Mesothelial cell of epicardium (in vitro differentiated cells): Measurements from ENCODE around the gene ASPN. TPM values are rescaled to one million over a fixed set of nuclear protein-coding genes. Genes with fewer than 3 reads are reported as not detected.

ENCODE experiments used
- DNase-seq, 2 experiments: peaks; one replicate each; pipeline ENCODE4 v3.0.0; 2021; ENCODE audit warnings: low spot score in 2 of 2; ENCODE audit not compliant: unreplicated experiment in 2 of 2
- H3K27ac Mint-ChIP-seq: 2 replicates; pipeline ENCODE4 v1.8.0; 2021; ENCODE audit warnings: mixed read lengths
- H3K27me3 Mint-ChIP-seq: 2 replicates; pipeline ENCODE4 v1.8.0; 2021; ENCODE audit warnings: low read depth, mixed read lengths
- H3K36me3 Mint-ChIP-seq: 2 replicates; pipeline ENCODE4 v1.8.0; 2021; ENCODE audit warnings: mixed read lengths
- H3K4me1 Mint-ChIP-seq: 2 replicates; pipeline ENCODE4 v1.8.0; 2021; ENCODE audit warnings: mixed read lengths
- H3K4me3 Mint-ChIP-seq: 2 replicates; pipeline ENCODE4 v1.8.0; 2021; ENCODE audit warnings: mild to moderate bottlenecking, moderate library complexity, mixed read lengths
- H3K9me3 Mint-ChIP-seq: 2 replicates; pipeline ENCODE4 v1.8.0; 2021; ENCODE audit warnings: mixed read lengths
- total RNA-seq: library from RNA; stranded (reverse); gene quantifications from 3 replicates; pipeline ENCODE4 v1.2.1, GENCODE V29; 2021
- TF ChIP-seq, protein P1 (sequence below): fragments of 200-600 bp; sonication (generic); IDR thresholded peaks from one replicate; pipeline ENCODE4 v1.5.0; 2021; ENCODE audit warnings: antibody characterized with exemption; ENCODE audit not compliant: unreplicated experiment

ASPN gene
- total RNA-seq, 1 donor from 2014 or later: 0.63 TPM

GRCh38 chr9:92429836-92430235, 52.5 kb downstream of the ASPN start:
- TF ChIP-seq, protein P1, sequence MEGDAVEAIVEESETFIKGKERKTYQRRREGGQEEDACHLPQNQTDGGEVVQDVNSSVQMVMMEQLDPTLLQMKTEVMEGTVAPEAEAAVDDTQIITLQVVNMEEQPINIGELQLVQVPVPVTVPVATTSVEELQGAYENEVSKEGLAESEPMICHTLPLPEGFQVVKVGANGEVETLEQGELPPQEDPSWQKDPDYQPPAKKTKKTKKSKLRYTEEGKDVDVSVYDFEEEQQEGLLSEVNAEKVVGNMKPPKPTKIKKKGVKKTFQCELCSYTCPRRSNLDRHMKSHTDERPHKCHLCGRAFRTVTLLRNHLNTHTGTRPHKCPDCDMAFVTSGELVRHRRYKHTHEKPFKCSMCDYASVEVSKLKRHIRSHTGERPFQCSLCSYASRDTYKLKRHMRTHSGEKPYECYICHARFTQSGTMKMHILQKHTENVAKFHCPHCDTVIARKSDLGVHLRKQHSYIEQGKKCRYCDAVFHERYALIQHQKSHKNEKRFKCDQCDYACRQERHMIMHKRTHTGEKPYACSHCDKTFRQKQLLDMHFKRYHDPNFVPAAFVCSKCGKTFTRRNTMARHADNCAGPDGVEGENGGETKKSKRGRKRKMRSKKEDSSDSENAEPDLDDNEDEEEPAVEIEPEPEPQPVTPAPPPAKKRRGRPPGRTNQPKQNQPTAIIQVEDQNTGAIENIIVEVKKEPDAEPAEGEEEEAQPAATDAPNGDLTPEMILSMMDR: no peak
- Mint-ChIP-seq H3K36me3 (no peaks in the 10 kb centered on the region), H3K4me3 (no peak overlapping the region), H3K27me3 (no peaks in the 10 kb centered on the region), H3K4me1 (peaks cover 23% of the 10 kb centered on the region), H3K27ac (no peak overlapping the region), H3K9me3 (peaks cover 3% of the 10 kb centered on the region)
- DNase-seq: no peak

DNA sequence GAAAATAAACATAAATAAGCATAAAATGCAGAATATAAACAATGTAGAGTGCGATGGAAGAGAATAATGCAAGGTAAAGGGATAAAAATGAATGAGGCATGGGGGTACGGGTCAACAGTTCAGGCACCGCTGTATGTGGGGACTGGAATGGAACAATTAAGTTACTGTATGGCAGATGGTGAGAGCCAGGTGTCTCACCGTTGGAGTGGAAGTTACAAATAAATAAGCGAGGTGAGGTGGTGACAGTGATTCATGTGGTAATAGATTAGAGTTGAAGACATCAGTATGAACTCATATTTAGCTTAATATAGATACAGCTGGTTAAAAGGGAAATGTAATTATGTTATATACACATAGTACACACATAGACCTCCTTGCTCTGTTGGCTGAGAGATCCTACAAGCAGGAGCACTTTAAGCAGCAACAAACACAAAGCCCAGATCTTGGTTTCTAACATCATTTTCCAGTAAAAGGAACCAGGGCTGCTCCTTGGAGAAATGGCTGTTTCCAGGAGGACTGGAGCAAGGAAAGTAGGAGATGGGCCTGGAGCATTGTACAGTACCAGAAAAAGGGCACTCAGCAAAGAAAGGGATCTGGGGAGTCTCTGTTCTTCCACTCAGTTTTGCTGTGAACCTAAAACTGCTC, 55.7 kb downstream of the ASPN start:
- no peak for DNase-seq
- H3K4me1 Mint-ChIP-seq: peaks cover 28% of the 10 kb centered on the region
- no peaks in the 10 kb centered on the region for H3K36me3 Mint-ChIP-seq
- no peak overlapping the region for H3K4me3 Mint-ChIP-seq
- TF ChIP-seq, protein P1: no peak
- H3K27me3 Mint-ChIP-seq: no peaks in the 10 kb centered on the region
- no peaks in the 10 kb centered on the region for H3K9me3 Mint-ChIP-seq
- peak overlapping the region; percentile 41 for H3K27ac Mint-ChIP-seq

DNA sequence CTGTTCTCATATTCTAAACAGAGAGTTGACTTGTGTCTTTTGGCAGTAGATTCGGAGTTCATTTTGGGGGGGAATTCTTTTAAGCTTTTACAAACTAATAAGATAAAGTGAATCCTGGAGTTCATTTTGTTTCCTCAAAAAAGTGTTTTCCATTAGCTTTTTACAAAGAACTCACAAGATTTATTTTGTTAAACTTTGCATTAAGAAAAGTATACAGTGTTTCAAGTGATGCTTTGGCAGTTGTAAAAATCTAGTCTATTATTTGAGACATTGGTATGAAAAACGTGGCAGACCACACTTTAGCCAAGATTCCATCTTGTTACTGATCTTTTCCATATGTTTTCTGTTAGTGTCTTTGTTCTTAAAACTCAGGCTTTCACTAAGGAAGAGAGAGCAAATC, 56.8 kb downstream of the ASPN start:
- peak overlapping the region; percentile 35 for H3K27ac Mint-ChIP-seq
- no peak overlapping the region for H3K4me3 Mint-ChIP-seq
- no peaks in the 10 kb centered on the region for H3K36me3 Mint-ChIP-seq
- no peak for DNase-seq
- H3K27me3 Mint-ChIP-seq: no peaks in the 10 kb centered on the region
- peaks cover 28% of the 10 kb centered on the region for H3K4me1 Mint-ChIP-seq
- TF ChIP-seq, protein P1: no peak
- H3K9me3 Mint-ChIP-seq: no peaks in the 10 kb centered on the region

DNA sequence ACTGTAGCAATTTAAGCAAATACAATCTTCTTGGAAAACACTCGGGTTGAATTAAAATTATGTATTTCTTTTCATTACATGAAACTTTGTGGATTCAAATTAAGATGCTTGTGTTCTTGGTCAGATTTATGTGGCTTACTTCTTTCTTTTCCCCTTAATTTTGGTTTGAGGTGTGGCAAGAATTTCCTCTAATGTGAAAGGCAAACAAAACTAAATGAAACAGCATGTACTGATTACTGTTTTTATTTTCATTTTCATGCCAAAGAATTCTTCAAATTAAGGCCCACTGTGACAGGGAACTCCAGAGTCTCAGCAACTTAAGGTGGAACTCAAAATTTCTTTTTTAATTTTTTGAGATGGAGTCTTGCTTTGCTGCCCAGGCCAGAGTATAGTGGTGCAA, 58.0 kb downstream of the ASPN start, which contains the start of gene OMD:
Gene OMD, minus strand, starts transcription at position 132 of the 400 bp plus-strand sequence. CDS start 6,913 bp downstream, outside the sequence.
- no peaks in the 10 kb centered on the region for H3K9me3 Mint-ChIP-seq
- H3K4me3 Mint-ChIP-seq: no peak within 1 kb of the TSS
- no peaks in the 10 kb centered on the region for H3K36me3 Mint-ChIP-seq
- H3K27ac Mint-ChIP-seq: peak within 1 kb of the TSS; percentile 35
- TF ChIP-seq, protein P1: no peak
- H3K4me1 Mint-ChIP-seq: peaks cover 25% of the 10 kb centered on the region
- H3K27me3 Mint-ChIP-seq: no peaks in the 10 kb centered on the region
- no peak for DNase-seq

GRCh38 chr9:92423612-92424011, 58.7 kb downstream of the ASPN start:
- Mint-ChIP-seq H3K4me3 (no peak overlapping the region), H3K27me3 (no peaks in the 10 kb centered on the region), H3K36me3 (no peaks in the 10 kb centered on the region)

More at GRCh38 chr9:92423612-92424011, 58.7 kb downstream of the ASPN start:
- H3K27ac Mint-ChIP-seq: no peak overlapping the region
- H3K9me3 Mint-ChIP-seq: no peaks in the 10 kb centered on the region
- peaks cover 25% of the 10 kb centered on the region for H3K4me1 Mint-ChIP-seq
- no peak for DNase-seq
- TF ChIP-seq, protein P1: no peak
